Left hindlimb (tissue), 1 donor: ENCODE data around the gene ZNF248.

Experiments
- DNase-seq: peaks from one replicate; pipeline ENCODE4 v3.0.0-alpha.2; 2018

Gene ZNF248

GRCh38 chr10:37737336-37737735 is 120.1 kb downstream of the ZNF248 start:
- no peak for DNase-seq

GRCh38 chr10:37736120-37736519 is 121.3 kb downstream of the ZNF248 start:
- DNase-seq: no peak

GRCh38 chr10:37734971-37735370 is 122.4 kb downstream of the ZNF248 start:
- DNase-seq: no peak
